ENCODE measurements around the gene PTCSC3.

PTCSC3 gene

GRCh38 chr14:36215217-36215598 lies 38.7 kb upstream of the PTCSC3 start:
- Histone ChIP-seq H3K27ac (replicated peaks) (no peak overlapping the region), H3K27me3 (ENCODE audit: insufficient read depth, poor library complexity, severe bottlenecking) (peaks cover 6% of the 10 kb centered on the region), H3K4me3 (replicated peaks; ENCODE audit: insufficient read depth, low read length) (no peak overlapping the region)
- TF ChIP-seq POLR2AphosphoS5 (IDR thresholded peaks at IDR 0.05; ENCODE audit: low read depth) = no peak
- no peak for TF ChIP-seq GABPA (IDR thresholded peaks at IDR 0.05; ENCODE audit: low read depth)
- no peak for TF ChIP-seq SPI1 (IDR thresholded peaks at IDR 0.05; ENCODE audit: borderline replicate concordance, low read depth)
- no peak for TF ChIP-seq CTCF (IDR thresholded peaks at IDR 0.05; ENCODE audit: insufficient read depth, low read length)
- TF ChIP-seq REST (IDR thresholded peaks at IDR 0.05; ENCODE audit: insufficient replicate concordance, low read depth) = no peak
- no peak for DNase-seq (ENCODE audit: low read depth in 1 of 2, low spot score in 1 of 2)

- Histone ChIP-seq H3K4me3 (replicated peaks; ENCODE audit: insufficient read depth, low read length) (no peak overlapping the region), H3K27me3 (ENCODE audit: insufficient read depth, poor library complexity, severe bottlenecking) (peaks cover 6% of the 10 kb centered on the region), H3K27ac (replicated peaks) (no peak overlapping the region)
- no peak for DNase-seq (ENCODE audit: low read depth in 1 of 2, low spot score in 1 of 2)
- TF ChIP-seq POLR2AphosphoS5 (IDR thresholded peaks at IDR 0.05; ENCODE audit: low read depth) = no peak
- no peak for TF ChIP-seq REST (IDR thresholded peaks at IDR 0.05; ENCODE audit: insufficient replicate concordance, low read depth)
- no peak for TF ChIP-seq SPI1 (IDR thresholded peaks at IDR 0.05; ENCODE audit: borderline replicate concordance, low read depth)
- TF ChIP-seq GABPA (IDR thresholded peaks at IDR 0.05; ENCODE audit: low read depth) = no peak
- TF ChIP-seq CTCF (IDR thresholded peaks at IDR 0.05; ENCODE audit: insufficient read depth, low read length) = no peak
These were observed 38.1 kb upstream of the PTCSC3 start for GRCh38 chr14:36214476-36215216.

- no peak overlapping the region for H3K4me3 ChIP-seq (replicated peaks; ENCODE audit: insufficient read depth, low read length)
- H3K27ac ChIP-seq (replicated peaks) = no peak overlapping the region
- no peak for DNase-seq (ENCODE audit: low read depth in 1 of 2, low spot score in 1 of 2)
- TF ChIP-seq SPI1 (IDR thresholded peaks at IDR 0.05; ENCODE audit: borderline replicate concordance, low read depth) = no peak
- TF ChIP-seq CTCF (IDR thresholded peaks at IDR 0.05; ENCODE audit: insufficient read depth, low read length) = no peak
- no peak for TF ChIP-seq REST (IDR thresholded peaks at IDR 0.05; ENCODE audit: insufficient replicate concordance, low read depth)
- TF ChIP-seq GABPA (IDR thresholded peaks at IDR 0.05; ENCODE audit: low read depth) = no peak
- no peak for TF ChIP-seq POLR2AphosphoS5 (IDR thresholded peaks at IDR 0.05; ENCODE audit: low read depth)
- H3K27me3 ChIP-seq (ENCODE audit: insufficient read depth, poor library complexity, severe bottlenecking) = peaks cover 6% of the 10 kb centered on the region
These were observed 36.5 kb upstream of the PTCSC3 start for GRCh38 chr14:36212987-36213386.

Measured in HL-60 (cell line).